OCI-M1 (cell line): Measurements from ENCODE around the gene STK16.
A peak's percentile ranks its signal among the peaks of the same experiment; 100 is the strongest.
"Not testable (repeated sequence)": the region's sequence is repeated elsewhere in the genome, so short reads cannot be mapped to it uniquely, and the experiment has no call there.

Source experiments
- DNase-seq: peaks from one replicate; lab custom pipeline; 2025; lab: John Stamatoyannopoulos, UW

The STK16 gene

DNA sequence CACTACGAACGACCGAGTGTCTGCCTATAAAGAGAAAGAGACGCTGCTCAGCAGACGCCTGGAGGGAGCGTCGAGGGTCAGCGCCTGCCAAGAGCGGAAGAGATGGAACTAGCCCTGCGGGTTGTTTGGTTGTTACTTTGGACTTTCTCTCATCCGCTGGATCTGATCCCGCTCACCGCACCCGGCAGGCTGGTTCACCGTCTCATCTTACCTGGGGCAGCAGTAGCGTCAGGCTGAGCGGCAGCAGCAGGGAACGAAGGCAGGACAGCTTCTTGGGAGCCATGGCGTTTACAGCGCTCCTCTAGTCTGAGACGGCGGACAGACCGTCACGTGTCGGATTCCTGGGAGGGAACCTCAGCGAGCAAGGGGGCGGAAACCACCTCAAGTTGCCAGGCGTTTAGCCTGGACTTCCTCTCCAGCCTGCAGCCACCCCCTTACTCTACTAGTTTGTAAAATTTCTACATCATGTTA is 2.0 kb upstream of the STK16 start:
- DNase-seq: no peak

- no peak for DNase-seq
These were observed 511 bp upstream of the STK16 start for GRCh38 chr2:219244789-219245147.

DNA sequence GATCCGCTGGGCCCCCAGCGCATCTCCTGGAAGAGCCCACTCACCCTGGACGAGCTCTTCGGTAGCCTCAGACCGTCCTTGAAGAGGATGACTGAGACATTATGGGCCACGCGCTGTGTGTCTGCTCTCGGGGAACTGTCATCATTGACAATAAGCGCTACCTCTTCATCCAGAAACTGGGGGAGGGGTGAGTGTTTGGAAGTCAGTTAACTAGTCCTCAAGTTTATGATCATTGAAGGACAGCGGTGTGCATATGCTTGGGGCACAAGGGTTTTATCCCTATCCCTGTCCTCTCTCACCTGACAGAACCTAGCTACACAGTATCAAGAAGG is 586 bp downstream of the STK16 start:
- no peak for DNase-seq

- DNase-seq: no peak
These were observed 1.3 kb downstream of the STK16 start for GRCh38 chr2:219246559-219246958.

GRCh38 chr2:219247678-219248642 is 2.7 kb downstream of the STK16 start:
- DNase-seq: no peak

- no peak for DNase-seq
These were observed 3.5 kb downstream of the STK16 start for GRCh38 chr2:219248845-219249202.

DNA sequence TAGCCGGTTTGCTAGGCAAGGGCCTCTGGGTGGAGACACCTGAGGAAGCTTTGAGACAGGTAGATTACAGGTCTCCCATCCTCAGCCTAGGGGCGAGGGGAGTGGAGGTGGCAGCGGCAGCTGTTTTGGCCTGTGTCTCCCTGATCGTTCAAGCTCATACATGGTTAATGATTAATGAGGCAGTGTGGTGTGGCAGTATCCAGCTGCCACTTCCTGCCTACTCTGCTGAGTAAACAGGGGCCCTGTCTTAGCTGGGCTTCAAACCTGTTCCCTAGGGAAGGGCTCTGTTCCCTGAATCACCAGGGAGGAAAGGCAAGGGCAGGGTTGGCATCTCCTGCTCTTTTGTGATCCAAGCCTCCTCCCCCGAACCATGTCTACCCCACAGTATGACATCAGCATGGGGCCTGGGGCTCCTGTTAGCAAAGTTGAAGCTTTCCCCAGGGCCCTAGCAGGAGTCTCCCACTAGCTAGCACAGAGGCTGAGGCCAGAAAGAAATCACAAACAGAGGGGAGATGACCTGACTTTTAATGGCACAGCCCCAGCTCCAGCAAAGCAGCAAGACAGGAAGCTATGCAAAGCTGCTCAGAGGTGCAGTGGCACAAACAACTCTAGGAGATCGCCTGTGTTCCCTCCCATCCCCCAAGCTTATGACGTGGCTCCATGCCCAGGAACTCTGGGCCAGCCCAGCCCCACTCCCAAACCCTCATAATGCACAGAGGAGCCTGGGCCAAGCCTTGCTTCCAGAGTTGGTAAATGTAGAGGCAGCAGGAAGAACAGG is 4.1 kb downstream of the STK16 start:
- DNase-seq: peak; percentile 69

DNA sequence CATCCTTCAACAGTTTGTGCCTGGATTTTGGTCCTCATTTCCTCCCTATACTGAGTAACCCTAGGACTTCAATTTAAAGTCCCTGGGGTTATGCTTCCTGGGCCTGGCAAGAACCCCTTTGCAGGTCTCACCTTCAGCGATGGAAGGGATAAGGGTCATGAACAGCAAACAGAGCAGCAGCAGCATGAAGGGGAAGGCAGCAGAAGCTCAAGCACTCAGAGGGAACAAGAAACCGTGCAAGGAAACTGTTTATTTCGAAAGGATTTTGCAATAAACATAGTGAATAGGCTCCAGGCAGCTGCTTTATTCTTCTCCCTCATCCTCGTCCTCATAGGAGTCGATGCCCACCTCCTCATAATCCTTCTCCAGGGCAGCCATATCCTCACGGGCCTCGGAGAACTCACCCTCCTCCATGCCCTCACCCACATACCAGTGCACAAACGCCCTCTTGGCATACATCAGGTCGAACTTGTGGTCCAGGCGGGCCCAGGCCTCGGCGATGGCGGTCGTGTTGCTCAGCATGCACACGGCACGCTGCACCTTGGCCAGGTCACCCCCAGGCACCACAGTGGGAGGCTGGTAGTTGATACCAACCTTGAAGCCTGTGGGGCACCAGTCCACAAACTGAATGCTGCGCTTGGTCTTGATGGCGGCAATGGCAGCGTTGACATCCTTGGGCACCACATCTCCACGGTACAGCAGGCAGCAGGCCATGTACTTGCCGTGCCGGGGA is 4.9 kb downstream of the STK16 start:
- no peak for DNase-seq

DNA sequence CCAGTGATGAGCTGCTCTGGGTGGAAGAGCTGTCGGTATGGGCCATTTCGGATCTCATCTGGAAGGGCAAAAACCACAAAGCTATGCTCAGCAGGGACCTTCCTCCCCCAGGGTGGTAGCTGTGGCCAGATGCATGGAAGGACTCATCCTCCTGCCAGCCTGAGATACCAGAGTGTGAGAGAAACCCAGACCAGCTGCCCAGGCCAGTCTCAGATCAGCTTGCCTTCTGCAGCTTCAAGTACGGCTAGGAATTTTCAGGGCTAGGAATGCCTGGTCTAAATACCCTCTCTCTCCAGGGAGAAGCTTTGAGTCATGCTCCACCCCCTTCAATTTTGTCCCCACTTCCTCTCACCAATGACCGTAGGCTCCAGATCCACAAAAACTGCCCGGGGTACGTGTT is 6.4 kb downstream of the STK16 start:
- DNase-seq: no peak

GRCh38 chr2:219252084-219252483 is 6.8 kb downstream of the STK16 start:
- no peak for DNase-seq

GRCh38 chr2:219252570-219252899 is 7.3 kb downstream of the STK16 start:
- no peak for DNase-seq

- DNase-seq: peak; percentile 59
These were observed 7.8 kb downstream of the STK16 start, which contains the start of gene TUBA4B for GRCh38 chr2:219252900-219253752. Gene TUBA4B, plus strand, starts transcription at chr2:219253243. Its CDS starts 165 bp downstream, at chr2:219253408.

- peak; percentile 85 for DNase-seq
These were observed 8.7 kb downstream of the STK16 start, which contains the start of gene TUBA4A for GRCh38 chr2:219253753-219254589. Gene TUBA4A, minus strand, starts transcription at chr2:219253918. Its CDS starts 60 bp downstream, at chr2:219253858.

GRCh38 chr2:219254590-219255201 is 9.4 kb downstream of the STK16 start:
- DNase-seq: peak; percentile 68

DNA sequence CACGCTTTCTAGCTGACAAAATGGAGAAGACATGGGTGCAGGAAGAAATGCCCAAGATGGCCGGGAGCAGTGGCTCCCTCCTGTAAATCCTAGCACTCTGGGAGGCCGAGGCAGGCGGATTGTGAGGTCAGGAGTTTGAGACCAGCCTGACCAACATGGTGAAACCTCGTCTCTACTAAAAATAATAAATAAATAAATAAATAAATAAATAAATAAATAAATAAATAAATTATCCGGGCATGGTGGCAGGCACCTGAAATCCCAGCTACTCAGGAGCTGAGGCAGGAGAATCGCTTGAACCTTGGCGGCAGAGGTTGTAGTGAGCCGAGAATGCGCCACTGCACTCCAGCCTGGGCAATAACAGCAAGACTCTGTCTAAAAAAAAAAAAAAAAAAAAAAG is 13.7 kb downstream of the STK16 start:
- not testable (repeated sequence) for DNase-seq

DNA sequence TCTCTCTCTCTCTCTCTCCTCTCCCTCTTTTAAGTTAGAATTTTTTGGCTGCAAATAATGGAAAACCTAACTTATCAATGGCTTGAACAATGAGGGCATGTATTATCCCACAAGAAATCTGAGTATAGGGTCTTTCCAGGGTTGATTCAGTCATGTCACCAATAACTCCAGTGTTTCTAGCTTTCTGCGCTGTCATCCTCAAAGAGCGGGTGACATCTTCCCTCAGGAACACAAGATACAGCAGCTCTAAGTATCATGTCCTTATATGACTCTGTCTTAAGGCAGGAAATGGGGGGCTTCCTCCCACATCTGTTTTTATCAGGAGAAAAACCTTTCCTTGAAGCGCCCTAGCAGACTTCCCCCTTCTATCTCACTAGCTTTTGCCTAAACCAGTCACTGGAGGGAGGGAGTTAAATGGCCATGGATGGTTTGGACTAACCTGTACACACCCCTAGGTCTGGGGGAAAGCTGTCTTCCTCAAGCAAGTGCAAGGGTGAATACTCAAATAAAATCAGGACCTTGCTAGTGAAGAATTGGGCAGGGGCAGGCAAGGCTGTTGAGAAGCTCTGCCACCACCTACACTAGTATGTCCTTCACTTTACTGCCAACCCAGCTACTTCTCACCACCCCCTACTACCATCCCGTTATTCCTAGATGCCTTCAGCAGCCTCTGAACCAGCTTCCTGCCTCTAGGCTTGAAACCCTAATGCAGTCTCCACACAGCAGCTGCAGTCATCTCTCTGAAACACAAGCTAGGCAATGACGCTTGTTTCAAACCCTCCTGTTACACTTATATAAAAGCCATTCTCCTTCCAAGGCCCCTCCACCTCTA is 16.0 kb downstream of the STK16 start:
- DNase-seq: peak; percentile 36

DNA sequence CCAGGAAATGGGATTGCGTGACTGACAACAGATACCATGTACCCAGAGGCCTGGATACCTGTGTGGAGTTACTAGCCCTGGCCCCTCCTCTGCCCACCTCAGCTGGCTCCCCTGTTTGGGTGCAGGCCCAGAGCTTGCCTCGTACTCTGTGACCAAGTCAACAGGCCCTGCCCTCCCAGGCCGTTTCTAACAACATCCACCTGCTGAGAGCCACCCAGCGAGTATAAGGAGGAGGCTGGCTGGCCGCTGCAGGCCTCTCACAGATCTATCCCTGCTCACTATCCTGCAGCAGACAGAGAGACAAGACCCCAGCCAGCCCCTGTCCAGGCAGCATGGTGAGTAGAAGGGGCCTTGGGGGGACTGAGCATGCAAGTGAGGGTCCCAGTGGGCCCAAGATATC is 21.0 kb downstream of the STK16 start:
- DNase-seq: no peak

DNA sequence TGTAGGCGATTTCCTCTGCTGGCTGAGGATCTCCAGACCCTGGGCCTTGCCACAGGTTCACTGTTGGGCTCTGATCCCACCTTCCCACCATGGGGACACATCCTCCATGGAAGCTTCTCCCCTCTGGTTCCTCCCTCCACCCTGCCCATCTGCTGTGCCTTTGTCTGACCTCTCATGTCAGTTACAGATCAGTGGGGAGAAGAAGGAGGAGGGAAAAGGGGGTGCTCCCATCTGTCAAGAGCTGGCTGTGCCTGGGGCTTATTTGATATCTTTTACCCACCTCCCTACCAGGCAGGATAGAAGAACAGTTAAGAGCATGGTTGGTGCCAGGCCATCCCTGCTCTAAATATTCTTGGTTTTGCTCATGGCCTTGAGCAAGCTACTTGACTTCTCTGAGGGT is 21.6 kb downstream of the STK16 start:
- no peak for DNase-seq

DNA sequence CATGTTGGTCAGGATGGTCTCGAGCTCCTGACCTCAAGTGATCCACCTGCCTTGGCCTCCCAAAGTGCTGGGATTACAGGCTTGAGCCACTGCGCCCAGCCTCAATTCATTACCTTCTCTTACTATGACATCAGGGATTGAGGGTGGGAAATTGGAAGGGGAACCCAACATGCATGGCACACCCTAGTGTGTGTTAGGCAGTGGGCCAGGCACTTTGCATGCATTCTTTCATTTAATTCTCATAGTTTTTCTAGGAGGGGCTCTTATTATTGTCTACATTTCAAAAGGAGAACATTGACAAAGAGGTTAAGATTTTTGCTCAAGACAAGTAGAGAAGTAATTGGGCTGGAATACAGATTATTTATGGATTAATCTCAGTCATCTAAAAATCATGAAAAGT is 23.0 kb downstream of the STK16 start:
- no peak for DNase-seq
